ENCODE results near the gene SYT1.

DNA sequence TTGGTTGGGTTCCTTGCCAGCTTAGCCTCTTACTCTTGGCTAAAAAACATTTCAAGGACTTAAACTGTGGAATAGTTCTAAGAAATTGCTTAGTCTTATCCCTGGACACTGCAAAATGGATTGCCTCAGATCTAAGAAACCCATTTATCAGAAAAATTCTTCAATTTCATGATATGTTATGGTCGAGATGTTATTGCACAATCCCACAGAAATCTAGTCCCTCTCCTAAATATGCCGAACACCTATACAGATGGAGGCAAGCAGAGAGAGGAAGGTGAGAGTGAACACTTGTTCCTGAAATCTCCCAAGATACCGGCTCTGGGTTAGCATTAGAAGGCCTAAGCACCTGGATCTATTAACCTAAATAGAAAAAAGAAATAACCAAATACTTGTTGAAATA, 559.0 kb downstream of the SYT1 start:
- TF ChIP-seq, protein P1, sequence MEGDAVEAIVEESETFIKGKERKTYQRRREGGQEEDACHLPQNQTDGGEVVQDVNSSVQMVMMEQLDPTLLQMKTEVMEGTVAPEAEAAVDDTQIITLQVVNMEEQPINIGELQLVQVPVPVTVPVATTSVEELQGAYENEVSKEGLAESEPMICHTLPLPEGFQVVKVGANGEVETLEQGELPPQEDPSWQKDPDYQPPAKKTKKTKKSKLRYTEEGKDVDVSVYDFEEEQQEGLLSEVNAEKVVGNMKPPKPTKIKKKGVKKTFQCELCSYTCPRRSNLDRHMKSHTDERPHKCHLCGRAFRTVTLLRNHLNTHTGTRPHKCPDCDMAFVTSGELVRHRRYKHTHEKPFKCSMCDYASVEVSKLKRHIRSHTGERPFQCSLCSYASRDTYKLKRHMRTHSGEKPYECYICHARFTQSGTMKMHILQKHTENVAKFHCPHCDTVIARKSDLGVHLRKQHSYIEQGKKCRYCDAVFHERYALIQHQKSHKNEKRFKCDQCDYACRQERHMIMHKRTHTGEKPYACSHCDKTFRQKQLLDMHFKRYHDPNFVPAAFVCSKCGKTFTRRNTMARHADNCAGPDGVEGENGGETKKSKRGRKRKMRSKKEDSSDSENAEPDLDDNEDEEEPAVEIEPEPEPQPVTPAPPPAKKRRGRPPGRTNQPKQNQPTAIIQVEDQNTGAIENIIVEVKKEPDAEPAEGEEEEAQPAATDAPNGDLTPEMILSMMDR (IDR thresholded peaks at IDR 0.05 in 8 of 11, conservative IDR thresholded peaks at IDR 0.05 in 3 of 11), result no peak
- no peak for TF ChIP-seq POLR2A (IDR thresholded peaks at IDR 0.05)
